Lung (tissue), 12 donors: ENCODE results near the gene HLX. TPM values are rescaled to one million over a fixed set of nuclear protein-coding genes. Genes with fewer than 3 reads are reported as not detected.

Experiments
- ATAC-seq: fragments of 200-7000 bp; cut with Tn5 transposase; one replicate; pipeline ENCODE4 v1.9.1; 2020; ENCODE audit warnings: moderate number of reproducible peaks; ENCODE audit not compliant: insufficient read depth, low FRiP score
- DNase-seq, 3 donors: peaks; one replicate each; pipeline ENCODE4 v3.0.0-alpha.2; 2013 to 2017
- H3K27ac ChIP-seq, 2 donors: one replicate each; pipeline ENCODE4 v1.5.1; 2013; ENCODE audit warnings: mild to moderate bottlenecking in 2 of 2, moderate library complexity in 2 of 2, control low read depth in 1 of 2, inconsistent platforms in 1 of 2, low read depth in 1 of 2, low read length in 1 of 2
- H3K27me3 ChIP-seq, 3 donors: one replicate each; pipeline ENCODE4 v1.5.1; 2013; ENCODE audit warnings: low read length in 2 of 3; ENCODE audit not compliant: control insufficient read depth in 3 of 3, insufficient read depth in 3 of 3
- H3K36me3 ChIP-seq, 4 donors: one replicate each; pipeline ENCODE4 v1.5.1; 2013; ENCODE audit warnings: low read length in 4 of 4, mild to moderate bottlenecking in 1 of 4, moderate library complexity in 1 of 4; ENCODE audit not compliant: control insufficient read depth in 4 of 4, insufficient read depth in 4 of 4
- H3K4me1 ChIP-seq, 5 donors: one replicate each; pipeline ENCODE4 v1.5.1; 2013; ENCODE audit warnings: low read length in 5 of 5, mild to moderate bottlenecking in 2 of 5, moderate library complexity in 1 of 5; ENCODE audit not compliant: control insufficient read depth in 5 of 5, insufficient read depth in 5 of 5
- H3K4me3 ChIP-seq: one replicate; pipeline ENCODE4 v1.5.1; 2013; ENCODE audit warnings: mild to moderate bottlenecking, control low read depth, moderate library complexity
- H3K9ac ChIP-seq, 2 donors: one replicate each; pipeline ENCODE4 v1.5.1; 2013; ENCODE audit warnings: low read length in 2 of 2, control low read depth in 1 of 2; ENCODE audit not compliant: insufficient read depth in 1 of 2
- H3K9me3 ChIP-seq, 4 donors: one replicate each; pipeline ENCODE4 v1.5.1; 2013; ENCODE audit warnings: low read length in 3 of 4, mild to moderate bottlenecking in 1 of 4, moderate library complexity in 1 of 4; ENCODE audit not compliant: control insufficient read depth in 4 of 4, insufficient read depth in 3 of 4
- WGBS, 2 donors: extraction: QIAGEN DNeasy Blood & Tissue Kit; methylation state at CpG; one replicate each; pipeline ENCODE4 v1.1.7; 2013; 5-methylcytosine and 5-hydroxymethylcytosine counted together
- polyA plus RNA-seq, 2 donors: library from polyadenylated mRNA; stranded (reverse); fragments of 200-250 nt; gene quantifications; one replicate each; pipeline ENCODE4 v1.2.1, GENCODE V29; 2013
- total RNA-seq, 2 donors: library from RNA; depleted of rRNA in 1 of 2; stranded (reverse); fragments of >200 nt in 1 of 2; gene quantifications; one replicate each; pipeline ENCODE4 v1.2.1, GENCODE V29; 2014 to 2021
- TF ChIP-seq, protein P1 (sequence below): IDR thresholded peaks from 2 replicates; pipeline ENCODE4 v1.5.1; 2012; ENCODE audit warnings: mild to moderate bottlenecking; ENCODE audit errors: control extremely low read depth, extremely low read depth
- donor health status: control.
- donor health status: control.
- donor health status: Bipolar disorder and iron deficiency.
- donor health status: healthy.
- donor health status: DM: yes; HTN: yes; CAD: no.

Gene HLX
- total and polyA plus RNA-seq, 4 donors, result 14.8 to 36.7 (median 25.7) TPM

DNA sequence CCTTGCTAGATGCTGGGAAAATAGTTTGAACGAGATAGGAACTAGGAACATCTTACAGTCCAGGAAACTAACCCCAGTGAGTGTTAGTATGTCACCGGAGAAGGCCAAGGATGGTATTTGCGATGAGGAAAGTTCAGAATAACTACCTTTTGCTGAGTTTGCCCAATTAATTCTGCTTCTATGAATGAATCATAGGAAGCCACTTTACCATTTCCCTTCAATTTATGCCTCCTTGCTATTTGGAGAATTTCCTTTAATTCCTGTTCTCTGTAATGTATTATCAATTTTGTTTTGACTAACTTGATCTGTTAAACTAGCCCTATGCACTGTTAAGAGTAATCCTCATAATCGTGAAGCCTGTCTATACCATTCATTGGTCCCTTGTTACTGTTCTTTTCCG is 40.7 kb upstream of the HLX start:
- Histone ChIP-seq H3K36me3 (no peaks in the 10 kb centered on the region), H3K27me3 (no peaks in the 10 kb centered on the region), H3K9ac (no peak overlapping the region), H3K27ac (no peak overlapping the region), H3K9me3 (no peaks in the 10 kb centered on the region), H3K4me1 (peaks cover 0 to 16% (median under 1%) of the 10 kb centered on the region in 5 donors), H3K4me3 (no peak overlapping the region)
- 86 to 88% methylated on average over 5 of the region's 5 CpGs for WGBS, 2 donors
- TF ChIP-seq, protein P1, sequence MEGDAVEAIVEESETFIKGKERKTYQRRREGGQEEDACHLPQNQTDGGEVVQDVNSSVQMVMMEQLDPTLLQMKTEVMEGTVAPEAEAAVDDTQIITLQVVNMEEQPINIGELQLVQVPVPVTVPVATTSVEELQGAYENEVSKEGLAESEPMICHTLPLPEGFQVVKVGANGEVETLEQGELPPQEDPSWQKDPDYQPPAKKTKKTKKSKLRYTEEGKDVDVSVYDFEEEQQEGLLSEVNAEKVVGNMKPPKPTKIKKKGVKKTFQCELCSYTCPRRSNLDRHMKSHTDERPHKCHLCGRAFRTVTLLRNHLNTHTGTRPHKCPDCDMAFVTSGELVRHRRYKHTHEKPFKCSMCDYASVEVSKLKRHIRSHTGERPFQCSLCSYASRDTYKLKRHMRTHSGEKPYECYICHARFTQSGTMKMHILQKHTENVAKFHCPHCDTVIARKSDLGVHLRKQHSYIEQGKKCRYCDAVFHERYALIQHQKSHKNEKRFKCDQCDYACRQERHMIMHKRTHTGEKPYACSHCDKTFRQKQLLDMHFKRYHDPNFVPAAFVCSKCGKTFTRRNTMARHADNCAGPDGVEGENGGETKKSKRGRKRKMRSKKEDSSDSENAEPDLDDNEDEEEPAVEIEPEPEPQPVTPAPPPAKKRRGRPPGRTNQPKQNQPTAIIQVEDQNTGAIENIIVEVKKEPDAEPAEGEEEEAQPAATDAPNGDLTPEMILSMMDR, result no peak
- no peak for DNase-seq
- ATAC-seq, result no peak

DNA sequence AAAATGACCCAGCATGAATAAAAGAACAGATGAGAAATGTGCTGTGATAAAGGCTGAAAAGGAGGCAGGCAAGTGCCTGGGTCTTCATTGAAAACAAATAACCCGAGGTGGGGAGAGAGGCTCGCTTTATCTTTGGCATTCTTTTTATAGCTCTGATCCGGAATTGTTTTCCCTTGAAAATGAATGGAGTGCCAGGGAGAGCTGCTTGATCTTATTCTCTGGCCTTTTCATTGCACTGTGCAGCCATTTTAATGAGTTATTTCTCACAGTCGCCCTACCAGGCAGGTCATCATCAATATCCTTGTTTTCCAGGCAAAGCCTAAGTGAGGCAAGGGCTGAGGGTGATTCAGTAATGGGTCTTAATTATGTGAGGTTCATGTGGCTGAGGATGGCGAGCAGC is 39.8 kb upstream of the HLX start:
- WGBS, 2 donors, result 70 to 82% methylated on average over 5 of the region's 5 CpGs
- no peak overlapping the region for H3K4me3 ChIP-seq
- TF ChIP-seq, protein P1, result no peak
- no peak overlapping the region for H3K27ac ChIP-seq
- H3K27me3 ChIP-seq, result no peaks in the 10 kb centered on the region
- no peak overlapping the region for H3K9ac ChIP-seq
- H3K36me3 ChIP-seq, result no peaks in the 10 kb centered on the region
- peaks cover 0 to 21% (median 6%) of the 10 kb centered on the region in 5 donors for H3K4me1 ChIP-seq
- H3K9me3 ChIP-seq, result no peaks in the 10 kb centered on the region
- DNase-seq (no peak), ATAC-seq (no peak)

DNA sequence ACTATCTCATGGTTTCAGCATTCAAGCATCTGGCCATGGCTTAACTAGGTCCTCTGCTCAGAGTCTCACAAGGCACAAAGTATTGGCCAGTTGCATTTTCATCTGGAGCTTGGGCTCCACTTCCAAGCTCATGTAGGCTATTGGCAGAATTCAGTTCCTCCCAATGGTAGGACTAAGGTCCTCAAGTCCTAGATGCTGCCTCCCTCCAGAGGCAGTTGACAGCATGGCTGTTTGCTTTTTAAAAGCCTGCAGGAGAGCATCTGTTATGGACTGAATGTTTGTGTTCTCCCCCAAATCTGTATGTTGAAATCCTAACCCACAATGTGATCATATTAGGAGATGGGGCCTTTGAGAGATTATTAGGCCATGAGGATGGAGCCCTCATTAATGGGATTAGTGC is 38.0 kb upstream of the HLX start:
- H3K4me1 ChIP-seq, result peaks cover 0 to 21% (median 6%) of the 10 kb centered on the region in 5 donors
- H3K9me3 ChIP-seq, result no peaks in the 10 kb centered on the region
- H3K27me3 ChIP-seq, result no peaks in the 10 kb centered on the region
- no peak overlapping the region for H3K27ac ChIP-seq
- no peak overlapping the region for H3K9ac ChIP-seq
- TF ChIP-seq, protein P1, result no peak
- no peak for ATAC-seq
- H3K4me3 ChIP-seq, result no peak overlapping the region
- no peaks in the 10 kb centered on the region for H3K36me3 ChIP-seq
- DNase-seq, result no peak

DNA sequence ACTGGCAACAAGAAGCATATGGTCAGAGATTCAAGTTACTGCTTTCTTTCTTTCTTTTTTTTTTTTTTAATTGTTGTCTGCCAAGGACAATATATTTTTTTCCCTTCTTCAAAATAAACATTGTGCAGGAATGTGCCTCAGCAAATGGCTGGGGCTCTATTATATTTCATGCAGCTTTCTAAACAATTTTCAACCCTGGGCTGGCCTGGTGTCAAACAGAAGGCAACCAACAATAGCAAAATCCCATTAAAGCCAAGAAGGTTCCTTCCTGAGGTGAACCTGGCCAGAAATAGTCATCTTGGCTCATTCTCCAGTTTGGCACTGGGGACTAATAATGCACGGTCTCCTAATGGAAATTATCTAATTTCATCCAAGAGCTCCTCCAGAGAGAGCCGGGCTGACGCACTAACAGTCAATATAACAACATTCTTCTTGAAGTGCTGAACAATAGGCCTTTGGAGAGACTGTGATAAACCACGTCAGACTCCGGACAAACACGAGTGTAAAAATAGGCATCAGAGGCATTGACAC is 35.7 kb upstream of the HLX start:
- DNase-seq (peak; percentile 73 to 90 (median 88)), ATAC-seq (no peak)
- Histone ChIP-seq H3K4me3 (no peak overlapping the region), H3K27me3 (no peaks in the 10 kb centered on the region), H3K9ac (no peak overlapping the region), H3K27ac (peak overlapping the region in 1 of 2 donors; percentile 75), H3K9me3 (no peaks in the 10 kb centered on the region), H3K4me1 (peaks cover 0 to 21% (median 6%) of the 10 kb centered on the region in 5 donors), H3K36me3 (no peaks in the 10 kb centered on the region)
- TF ChIP-seq, protein P1, result no peak
- WGBS, 2 donors, result 43 to 59% methylated on average over 6 of the region's 6 CpGs
